HG03139 (cell line): Measurements from ENCODE around the gene TEX13D.
"Not testable (repeated sequence)": the region's sequence is repeated elsewhere in the genome, so short reads cannot be mapped to it uniquely, and the experiment has no call there.

ENCODE experiments used
- ATAC-seq: cut with Tn5 transposase; IDR thresholded peaks from one replicate; pipeline ENCODE4 v1.9.1; 2021; ENCODE audit not compliant: unreplicated experiment

Gene TEX13D

DNA sequence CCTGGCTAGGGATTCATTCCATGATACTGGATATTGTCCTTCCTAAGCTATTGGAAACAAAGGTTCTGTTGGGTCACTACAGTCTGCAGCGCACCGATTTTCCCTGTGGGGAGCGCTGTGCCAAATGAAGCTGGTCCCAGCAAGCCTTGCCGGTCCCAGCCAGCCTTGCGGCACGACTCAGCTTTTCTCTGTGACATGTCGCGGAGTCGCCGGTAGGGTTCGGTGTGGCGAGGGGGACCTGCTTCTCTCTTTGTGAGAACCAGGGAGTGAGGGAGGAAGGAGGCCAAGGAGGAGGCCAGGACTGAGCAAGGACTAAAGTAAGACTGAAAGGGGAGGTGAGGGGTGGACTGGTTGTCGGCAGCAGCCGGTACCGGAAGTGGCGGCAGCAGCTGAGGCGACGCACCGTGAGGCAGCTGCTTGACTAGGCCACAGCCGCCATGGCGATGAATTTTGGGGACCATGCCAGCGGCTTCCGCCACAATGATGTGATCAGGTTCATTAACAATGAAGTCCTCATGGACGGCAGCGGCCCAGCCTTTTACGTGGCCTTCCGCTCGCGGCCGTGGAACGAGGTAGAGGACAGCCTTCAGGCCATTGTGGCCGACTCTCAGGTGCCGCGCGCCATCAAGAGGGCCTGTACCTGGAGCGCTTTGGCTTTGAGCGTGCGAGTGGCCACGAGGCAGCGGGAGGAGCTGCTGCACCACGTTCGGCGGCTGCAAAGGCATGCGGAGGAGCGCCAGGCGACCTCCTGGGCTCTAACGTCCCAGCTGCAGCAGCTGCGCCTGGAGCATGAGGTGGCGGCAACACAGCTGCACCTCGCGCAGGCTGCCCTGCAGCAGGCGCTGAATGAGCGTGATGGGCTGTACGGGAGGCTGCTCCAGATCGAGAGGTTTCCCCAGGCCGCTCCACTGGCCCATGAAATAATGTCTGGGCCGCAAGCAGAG is at the start of gene TEX13D:
Gene TEX13D, plus strand, starts transcription at position 180 of the 944 bp plus-strand sequence. Its CDS starts 258 bp downstream, at position 438.
- ATAC-seq, result no peak

DNA sequence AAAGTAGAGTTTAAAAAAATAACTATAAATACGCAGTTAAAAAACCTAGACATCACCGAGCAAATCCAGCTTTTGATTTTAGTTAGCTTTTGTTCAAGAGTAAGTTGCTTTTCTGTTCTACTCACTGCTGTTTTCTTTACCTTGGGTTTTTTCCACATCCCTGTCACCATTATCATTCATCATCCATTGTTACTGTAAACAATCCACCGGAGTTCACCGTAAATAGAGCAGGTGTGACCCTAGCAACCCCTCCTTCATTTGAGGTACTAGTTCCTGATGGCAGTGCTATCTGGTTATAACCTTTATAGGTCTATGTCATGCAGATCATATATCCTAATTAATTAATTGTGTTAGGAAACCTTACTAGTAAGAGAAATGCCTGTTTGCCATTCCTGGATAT is 43.0 kb upstream of the TEX13D start:
- ATAC-seq, result no peak

DNA sequence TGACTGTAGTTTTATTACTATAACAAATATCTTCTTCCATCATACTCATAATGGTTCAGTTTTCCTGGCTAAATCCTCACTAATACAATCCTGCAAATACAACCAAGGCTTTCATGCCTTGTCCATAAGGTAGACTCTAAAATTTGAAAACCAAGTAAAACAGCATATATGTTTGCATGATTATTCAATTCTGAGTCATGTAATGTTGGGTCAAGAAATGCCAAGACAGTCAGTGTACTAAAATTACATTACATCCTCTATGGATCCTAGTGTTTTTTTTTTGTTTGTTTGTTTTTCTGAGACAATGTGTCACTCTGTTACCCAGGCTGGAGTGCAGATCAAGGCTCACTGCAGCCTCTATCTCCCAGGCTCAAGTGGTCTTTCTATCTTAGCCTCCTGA is 38.6 kb upstream of the TEX13D start:
- no peak for ATAC-seq

DNA sequence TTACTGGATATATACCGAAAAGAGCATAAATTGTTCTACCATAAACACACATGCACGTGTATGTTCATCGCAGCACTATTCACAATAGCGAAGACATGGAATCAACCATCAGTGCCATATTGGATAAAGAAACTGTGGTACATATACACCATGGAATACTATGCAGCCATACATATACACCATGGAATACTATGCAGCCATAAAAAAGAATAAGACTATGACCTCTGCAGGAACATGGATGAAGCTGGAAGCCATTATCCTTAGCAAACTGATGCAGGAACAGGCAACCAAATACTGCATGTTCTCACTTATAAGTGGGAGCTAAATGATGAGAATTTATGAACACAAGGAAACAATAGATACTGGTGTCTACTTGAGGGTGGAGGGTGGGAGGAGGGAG is 33.1 kb upstream of the TEX13D start:
- not testable (repeated sequence) for ATAC-seq

DNA sequence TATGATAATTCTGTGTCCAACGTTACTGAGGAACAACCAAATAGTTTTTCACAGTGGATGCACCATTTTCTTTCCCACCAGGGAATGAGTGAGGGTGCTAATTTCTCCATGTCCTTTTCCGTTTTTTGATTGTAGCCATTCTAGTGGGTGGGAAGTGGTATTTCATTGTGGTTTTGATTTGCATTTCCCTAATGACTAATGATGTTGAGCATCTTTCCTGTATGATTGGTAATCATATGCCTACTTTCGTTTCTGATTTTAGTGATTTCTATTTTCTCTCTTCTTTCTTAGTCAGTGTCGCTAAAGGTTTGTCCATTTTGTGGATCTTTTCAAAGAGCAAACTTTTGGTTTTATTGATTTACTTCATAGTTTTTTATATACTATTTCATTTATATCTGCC is 32.1 kb upstream of the TEX13D start:
- ATAC-seq, result no peak

DNA sequence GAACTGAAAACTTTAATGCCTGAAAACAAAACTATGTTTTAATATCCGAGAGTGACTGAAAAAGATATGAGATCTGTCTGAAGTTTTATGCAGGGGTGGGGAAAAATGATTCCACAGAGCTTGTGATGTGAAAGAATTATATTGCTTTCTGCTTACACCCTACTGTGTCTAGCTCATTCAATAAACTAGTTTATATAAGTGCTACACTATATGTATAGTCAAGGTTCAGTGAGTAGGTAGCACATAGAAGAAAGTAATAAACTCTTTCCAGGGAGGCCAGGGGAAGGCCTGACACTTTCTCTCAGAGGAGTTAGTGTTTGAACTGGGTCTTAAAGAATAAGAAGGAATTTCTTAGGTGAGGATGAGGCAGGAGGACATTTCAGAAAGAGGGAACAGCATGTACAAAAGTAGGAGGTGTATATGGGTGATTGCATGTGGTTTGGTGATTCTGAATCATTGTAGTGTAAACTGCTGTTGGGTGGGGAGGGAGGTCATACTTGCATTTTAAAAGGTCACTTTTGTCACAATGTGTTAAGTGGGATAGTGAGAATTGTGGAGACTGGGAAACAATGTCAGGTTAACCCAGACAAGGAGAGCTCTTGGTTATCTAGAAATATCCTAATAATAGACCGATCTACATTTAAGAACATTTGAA is 25.1 kb upstream of the TEX13D start:
- ATAC-seq, result no peak

DNA sequence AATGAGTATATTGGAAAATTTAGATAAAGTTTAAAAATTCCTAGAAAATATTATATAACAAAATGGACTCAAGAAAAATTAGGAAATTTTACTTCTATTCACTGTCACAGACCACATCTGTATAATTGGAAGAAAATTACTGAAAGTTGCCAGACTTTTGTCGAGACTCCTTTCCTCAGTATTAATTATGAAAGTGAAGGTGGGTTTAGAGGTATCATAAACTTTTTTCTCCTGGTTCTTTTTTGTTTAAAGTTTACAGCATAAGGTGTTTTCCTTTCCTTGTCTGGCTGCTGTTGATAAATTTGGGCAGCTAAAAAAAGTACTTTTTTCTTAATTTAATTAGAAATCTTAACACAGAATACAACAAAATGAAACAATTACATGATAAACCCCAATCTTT is 6.7 kb upstream of the TEX13D start:
- no peak for ATAC-seq

DNA sequence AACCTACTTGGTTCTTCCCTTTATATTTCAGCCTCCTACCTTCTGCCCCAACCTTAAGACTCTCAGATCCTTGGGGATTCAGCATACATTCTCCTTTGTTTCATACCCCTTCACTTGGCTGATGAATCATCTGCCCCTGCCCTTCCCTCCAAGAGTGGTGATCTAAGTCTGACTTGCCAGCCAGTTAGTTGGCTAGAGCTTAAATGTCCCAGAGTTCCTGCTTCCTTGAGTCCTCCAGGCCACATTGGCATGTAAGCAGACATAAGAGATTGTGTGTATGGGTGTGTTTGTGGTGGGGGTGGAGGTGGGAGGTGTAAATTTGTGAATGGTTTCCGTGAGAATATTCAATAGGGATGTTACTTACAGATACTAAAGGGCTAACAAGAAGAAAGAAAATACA is 3.7 kb upstream of the TEX13D start:
- ATAC-seq, result no peak

DNA sequence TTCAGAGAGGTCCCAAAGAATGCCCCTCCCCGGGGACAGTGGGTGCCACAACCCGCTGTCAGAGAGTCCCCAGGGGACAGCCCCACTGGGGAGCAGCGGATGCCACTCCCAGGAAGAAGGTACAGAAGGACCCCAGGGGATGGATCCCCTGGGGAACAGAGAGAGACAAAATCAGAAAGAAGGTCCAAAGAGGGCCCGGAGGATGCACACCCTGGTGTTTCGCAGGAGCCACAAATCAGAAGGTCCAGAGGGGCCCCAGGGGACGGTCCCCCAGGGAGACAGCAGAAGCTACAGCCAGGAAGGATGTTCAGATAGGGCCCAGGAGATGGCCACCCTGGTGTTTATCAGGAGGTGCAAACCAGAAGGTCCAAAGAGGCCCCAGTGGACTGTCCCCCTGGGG is 1.4 kb downstream of the TEX13D start:
- ATAC-seq, result no peak

DNA sequence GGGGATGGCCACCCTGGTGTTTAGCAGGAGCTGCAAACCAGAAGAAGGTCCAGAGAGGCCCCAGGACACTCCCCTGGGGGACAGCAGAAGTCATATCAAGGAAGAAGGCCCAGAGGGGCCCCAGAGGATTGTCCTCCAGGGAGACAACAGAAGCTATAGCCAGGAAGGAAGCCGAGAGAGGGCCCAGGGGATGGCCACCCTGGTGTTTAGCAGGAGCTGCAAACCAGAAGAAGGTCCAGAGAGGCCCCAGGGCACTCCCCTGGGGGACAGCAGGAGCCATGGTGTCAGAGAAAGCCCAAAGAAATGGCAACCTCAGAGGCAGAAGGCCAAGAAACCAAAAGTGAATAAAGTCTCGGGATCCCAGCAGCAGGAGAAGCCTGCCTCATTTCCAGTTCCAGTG is 2.1 kb downstream of the TEX13D start:
- not testable (repeated sequence) for ATAC-seq

DNA sequence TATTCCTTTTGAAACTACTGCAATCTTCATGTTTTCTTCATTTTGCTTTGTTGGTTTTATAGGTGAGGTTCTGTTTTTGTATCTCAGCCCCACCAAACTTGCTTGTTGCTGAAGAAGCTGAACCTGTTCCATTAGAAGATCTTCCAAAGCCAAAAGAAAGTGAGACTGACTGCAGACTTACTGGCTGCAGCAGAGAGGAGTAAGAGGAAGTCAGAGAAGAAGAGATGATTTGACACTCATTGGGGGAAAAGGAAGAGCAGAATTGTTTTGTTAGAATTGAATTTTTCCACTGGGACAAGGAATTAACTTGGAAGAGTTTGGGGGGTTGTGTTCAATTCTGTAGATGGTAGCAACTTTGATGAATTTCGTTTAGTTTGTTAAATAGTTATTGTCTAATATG is 3.1 kb downstream of the TEX13D start:
- ATAC-seq, result no peak

DNA sequence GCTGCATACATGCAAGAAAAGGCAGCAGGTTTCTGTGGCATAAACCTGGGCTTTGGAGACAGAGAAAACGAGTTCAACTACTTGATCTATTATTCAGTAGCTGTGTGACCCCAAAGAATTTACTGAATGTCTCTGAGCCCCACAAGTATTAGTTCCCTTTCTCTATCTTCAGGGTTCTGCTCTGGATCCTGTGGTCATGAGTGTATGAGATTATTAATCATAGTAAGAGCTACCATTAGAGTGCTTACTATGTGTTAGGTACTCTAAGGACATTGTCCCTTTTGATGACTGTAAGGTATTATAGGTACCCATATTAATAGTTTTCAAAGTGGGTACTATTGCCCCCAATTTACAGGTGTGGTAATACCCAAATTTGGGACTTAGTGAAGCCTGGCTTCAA is 5.5 kb downstream of the TEX13D start:
- no peak for ATAC-seq

DNA sequence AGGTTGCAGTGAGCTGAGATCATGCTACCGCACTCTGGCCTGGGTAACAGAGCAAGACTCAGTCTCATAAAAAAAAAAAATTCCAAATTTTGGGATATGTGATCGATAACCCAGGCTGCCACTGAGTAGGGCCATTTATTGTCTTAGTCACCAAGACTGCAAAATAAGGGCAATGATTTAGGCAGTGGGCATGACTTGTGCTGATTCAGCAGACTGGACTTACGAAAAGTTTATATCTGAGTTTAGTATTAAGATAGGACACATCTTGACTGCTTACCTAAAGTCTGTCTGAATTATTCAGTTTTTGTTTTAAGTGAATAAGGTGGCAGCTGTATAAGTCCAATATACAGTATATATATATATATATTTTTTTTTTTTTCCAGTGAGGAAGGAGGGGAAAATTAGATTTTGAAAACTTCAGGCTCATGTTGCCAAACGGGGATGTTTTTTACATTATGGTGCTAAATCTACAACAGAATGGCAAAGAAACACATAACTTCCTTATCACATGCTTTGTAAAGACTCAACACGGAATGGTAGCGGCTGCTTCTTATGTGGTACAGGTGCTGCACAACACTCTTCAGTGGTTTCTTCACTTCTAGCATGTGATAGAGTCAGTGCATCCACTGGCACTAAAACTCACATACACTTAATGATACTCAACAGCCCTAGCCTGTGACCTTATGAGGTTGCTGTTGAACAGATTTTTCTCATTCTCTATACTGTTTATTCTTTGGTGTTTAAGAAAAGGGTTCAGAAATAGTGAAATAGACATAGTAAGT is 6.5 kb downstream of the TEX13D start:
- no peak for ATAC-seq

DNA sequence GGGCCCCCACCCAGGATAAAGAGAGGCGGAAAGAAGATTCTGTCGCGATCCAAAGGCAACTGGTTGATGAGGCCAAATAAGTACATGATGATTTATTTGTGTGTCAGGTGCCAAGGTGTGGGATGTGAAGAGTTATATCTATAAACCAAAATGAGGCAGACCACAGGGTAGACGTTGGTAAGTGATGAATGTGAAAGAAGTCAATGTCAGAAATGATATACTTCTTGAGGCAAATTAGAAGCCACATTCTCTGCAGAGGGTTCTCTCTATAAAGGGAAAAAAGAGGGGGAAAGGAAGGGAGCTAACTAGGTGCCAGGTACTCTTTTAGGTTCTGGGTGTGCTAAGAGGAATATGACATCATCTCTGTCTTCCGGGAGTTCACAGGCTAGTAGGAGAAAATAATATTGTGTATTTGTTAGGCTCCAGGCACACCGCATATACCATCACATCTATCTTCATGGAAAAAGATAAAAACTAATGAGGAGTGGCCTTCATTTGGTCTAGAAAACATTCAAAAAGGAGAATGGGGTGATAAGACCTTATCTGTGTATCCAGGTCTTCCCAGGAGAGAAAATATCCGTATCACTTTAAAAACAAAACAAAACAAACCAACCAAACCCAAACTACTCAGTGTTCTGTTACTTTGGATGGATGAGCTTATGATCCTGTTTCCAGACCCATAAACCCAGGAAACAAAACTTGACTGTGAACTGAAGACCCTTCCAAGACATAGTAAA is 9.1 kb downstream of the TEX13D start:
- no peak for ATAC-seq

DNA sequence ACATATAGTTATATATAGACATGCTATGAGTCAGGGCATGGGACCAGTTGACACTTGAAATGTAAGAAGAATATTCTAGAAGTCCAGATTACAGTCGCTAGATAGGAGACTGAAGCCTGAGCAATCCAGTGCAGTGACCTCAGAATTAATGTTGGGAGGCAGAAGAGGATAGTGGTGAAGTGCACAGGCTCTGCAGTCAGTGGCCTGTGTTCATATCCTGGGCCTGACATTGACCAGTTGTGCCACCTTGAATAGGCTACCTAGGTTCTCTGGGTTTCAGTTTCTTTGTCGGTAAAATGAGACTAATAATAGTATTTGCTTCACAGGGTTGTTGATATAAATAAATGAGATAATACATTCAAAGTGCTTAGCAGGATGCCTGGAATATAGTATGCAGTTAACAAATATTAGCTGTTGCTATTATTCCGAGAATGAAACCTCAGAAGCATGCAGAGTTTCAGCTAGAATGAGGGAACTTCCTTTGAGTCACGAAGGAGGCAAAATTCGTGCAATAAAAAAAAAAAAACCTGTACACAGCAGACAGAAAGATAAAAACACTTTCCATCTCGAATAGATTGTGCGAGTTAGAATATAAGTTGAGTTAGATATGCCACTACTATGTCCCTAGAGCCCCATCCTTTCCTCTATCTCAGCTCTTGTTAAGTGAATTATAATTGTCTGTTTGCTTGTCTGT is 9.9 kb downstream of the TEX13D start:
- ATAC-seq, result no peak

DNA sequence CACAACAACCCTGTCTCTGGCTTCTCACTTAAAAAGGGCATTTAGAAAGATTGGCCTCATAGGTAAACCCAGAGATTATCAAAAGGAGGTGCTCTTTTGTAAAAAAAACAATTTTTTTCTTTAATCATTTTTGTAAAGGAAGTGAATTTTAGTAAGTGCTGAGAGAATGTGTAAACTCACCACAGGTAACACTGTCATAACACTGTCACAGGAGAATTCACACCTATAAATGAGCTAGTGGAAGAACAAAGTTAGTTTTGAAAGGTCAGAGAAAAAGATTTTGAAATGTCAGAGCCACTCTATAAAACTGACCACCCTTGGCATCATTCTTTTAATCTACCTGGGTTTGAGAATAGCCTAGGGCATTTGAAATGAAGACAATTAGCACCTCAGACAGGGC is 10.6 kb downstream of the TEX13D start:
- ATAC-seq, result no peak

DNA sequence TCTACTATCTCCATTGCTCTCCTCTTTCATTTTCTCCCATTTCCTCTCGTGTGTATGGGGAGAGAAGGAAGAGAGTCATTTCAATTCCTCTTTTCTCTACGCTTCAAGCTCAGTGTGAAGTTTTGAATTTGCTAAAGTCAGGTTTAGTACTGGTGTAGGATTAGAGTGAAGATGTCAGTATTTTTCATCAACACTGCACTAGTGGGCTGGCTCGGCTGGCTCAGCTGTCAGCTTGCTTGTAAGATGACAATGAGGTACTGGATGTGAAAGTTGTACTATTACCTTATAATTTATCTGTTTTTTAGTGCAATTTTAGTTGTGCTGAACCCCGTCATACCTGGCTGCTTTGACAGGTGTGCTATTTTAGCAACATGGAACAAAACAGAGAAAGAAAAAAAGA is 11.8 kb downstream of the TEX13D start:
- ATAC-seq, result no peak

DNA sequence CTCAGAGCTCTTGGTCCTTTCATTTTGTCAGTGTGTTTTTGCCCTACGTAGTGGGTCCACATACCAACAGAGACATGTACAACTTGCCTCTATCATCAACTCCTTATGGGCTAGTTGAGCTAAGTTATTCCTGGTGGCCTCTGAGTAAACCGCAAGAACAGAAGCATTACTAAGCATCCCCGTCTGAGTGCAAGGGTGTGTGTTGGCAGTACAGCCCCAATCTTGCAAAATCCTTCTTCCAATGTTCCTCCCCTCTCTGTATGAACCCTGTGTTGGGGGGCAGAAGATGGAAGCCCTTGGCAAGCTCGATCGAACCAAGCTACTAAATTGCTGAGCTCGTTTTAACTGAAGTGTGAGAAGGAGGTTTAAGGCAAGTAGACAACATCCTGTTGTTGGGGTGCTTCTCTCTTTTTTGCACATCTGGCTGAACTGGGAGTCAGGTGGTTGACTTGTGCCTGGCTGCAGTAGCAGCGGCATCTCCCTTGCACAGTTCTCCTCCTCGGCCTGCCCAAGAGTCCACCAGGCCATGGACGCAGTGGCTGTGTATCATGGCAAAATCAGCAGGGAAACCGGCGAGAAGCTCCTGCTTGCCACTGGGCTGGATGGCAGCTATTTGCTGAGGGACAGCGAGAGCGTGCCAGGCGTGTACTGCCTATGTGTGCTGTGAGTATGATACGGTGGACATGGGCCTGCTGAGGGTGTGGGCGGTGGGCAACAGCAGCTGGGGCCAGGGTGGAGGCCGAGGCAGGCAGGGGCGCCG is 13.8 kb downstream of the TEX13D start, which contains the start of gene SH2D1A:
Gene SH2D1A, plus strand, starts transcription at position 447 of the 760 bp plus-strand sequence. Its CDS starts 80 bp downstream, at position 527.
- ATAC-seq, result no peak

DNA sequence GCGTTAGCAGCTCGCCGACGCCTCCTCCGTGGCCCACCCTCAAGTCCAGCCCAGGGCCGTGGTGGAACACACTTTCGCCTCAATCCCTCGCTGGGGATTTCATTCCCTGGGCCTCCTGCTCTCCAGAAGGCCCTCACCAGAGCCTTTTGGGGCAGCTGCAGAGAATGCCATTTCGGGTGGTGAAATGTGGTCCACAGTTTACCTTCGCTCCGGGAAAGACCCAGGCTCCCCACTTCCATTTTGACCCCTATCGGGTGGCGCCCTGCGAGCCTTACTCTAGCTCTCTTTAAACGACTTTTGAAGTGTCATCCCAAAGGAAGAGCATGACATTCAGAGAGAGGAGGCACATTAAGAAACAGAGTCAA is 14.4 kb downstream of the TEX13D start:
- ATAC-seq, result no peak

DNA sequence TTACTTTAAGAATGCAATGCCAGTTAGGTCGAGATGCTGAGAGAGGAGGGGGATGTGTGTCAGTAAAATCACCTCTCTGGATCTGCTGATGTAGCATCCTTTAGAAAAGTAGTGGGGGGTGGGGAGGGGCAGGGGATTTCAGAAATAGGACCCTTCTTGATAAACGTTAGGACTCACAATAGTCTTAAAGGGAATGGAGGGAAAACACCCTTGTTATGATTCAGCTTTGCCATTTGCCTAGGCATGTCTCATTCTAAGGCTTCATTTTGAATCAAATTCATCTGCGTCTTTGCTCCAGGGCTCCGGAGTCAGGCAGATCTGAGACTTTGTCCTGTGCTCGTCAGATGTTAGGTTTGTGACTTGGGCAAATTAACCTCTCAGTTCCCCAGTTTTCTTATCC is 14.8 kb downstream of the TEX13D start:
- no peak for ATAC-seq
